Measurements from ENCODE around the gene LILRA6.
"Not testable (repeated sequence)": the region's sequence is repeated elsewhere in the genome, so short reads cannot be mapped to it uniquely, and the experiment has no call there.

LILRA6 gene

DNA sequence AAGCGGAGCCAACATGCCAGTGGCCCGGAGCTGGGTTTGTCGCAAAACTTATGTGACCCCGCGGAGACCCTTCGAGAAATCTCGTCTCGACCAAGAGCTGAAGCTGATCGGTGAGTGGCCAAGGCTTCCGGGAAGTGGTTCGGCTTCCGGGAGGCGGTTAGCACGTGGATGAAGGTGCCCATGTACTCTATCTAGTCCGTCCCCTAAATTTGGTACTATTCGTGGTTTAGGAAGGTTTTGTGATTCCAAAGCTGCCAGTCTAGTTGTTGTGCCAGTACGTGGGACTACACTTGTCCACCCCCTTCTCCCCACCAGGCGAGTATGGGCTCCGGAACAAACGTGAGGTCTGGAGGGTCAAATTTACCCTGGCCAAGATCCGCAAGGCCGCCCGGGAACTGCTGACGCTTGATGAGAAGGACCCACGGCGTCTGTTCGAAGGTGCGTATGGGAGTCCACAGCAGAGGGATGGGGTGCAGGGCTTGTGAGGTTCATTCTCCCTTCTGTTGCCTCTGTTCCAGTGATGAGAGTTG, 41.4 kb downstream of the LILRA6 start:
- TF ChIP-seq, protein P1, sequence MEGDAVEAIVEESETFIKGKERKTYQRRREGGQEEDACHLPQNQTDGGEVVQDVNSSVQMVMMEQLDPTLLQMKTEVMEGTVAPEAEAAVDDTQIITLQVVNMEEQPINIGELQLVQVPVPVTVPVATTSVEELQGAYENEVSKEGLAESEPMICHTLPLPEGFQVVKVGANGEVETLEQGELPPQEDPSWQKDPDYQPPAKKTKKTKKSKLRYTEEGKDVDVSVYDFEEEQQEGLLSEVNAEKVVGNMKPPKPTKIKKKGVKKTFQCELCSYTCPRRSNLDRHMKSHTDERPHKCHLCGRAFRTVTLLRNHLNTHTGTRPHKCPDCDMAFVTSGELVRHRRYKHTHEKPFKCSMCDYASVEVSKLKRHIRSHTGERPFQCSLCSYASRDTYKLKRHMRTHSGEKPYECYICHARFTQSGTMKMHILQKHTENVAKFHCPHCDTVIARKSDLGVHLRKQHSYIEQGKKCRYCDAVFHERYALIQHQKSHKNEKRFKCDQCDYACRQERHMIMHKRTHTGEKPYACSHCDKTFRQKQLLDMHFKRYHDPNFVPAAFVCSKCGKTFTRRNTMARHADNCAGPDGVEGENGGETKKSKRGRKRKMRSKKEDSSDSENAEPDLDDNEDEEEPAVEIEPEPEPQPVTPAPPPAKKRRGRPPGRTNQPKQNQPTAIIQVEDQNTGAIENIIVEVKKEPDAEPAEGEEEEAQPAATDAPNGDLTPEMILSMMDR (conservative IDR thresholded peaks at IDR 0.05; ENCODE audit: low read depth, low read length): no peak
- DNase-seq (ENCODE audit: low read depth): no peak
- H3K4me3 ChIP-seq (ENCODE audit: low read length): peak overlapping the region; percentile 94

DNA sequence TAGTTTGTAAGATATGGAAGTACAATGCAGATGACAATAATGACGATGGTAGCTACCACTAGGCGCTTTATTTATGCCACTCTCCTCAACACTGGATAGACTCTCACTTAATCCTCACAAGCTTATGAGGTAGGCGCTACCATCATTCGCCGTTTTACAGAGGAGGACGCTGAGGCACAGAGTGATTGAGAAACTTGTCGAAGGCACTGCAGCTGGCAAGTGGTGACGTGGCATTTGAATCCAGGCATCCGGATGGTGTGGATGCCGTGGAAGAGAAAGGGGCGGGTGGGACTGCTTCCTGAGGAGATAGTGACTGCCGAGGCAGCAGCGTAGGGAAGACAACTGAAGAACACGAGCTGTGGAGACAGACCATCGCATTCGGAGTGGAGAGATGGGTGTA, 43.2 kb downstream of the LILRA6 start:
- no peak overlapping the region for H3K4me3 ChIP-seq (ENCODE audit: low read length)
- no peak for DNase-seq (ENCODE audit: low read depth)
- TF ChIP-seq, protein P1 (conservative IDR thresholded peaks at IDR 0.05; ENCODE audit: low read depth, low read length): no peak

DNA sequence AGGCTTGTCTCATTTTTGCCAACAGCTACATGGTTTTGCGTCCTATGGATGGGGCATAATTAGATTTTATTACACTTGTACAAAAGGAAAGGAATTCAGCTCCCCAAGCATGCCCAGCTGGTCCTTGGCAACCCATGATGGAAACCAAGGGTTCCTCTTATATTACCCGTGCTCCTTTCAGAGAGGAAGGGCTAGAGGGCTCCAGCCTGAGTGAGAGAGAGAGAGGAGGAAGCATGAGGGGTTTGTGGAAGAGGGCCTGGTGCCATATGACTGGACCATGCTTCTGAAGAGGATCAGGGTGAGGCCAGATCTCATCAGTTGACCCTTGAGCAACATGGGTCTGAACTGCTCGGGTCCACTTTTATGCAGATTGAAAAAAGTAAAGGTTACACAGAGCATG, 45.5 kb downstream of the LILRA6 start:
- no peak for DNase-seq (ENCODE audit: low read depth)
- no peak overlapping the region for H3K4me3 ChIP-seq (ENCODE audit: low read length)
- TF ChIP-seq, protein P1 (conservative IDR thresholded peaks at IDR 0.05; ENCODE audit: low read depth, low read length): no peak

DNA sequence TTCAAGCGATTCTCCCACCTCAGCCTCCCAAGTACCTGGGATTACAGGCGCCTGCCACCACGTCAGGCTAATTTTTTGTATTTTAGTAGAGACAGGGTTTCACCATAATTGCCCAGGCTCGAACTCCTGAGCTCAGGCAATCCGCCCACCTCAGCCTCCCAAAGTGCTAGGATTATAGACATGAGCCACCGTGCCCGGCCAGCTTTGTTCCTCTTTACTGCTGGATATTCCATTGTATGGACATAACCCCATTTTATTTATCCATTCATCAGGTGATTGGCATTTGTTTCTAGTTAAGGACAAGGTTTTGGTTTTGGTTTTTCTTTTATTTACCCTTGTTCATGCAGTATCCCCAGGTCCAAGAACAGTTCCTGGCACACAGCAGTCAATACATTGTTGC, 46.1 kb downstream of the LILRA6 start:
- H3K4me3 ChIP-seq (ENCODE audit: low read length): no peak overlapping the region
- TF ChIP-seq, protein P1 (conservative IDR thresholded peaks at IDR 0.05; ENCODE audit: low read depth, low read length): no peak
- no peak for DNase-seq (ENCODE audit: low read depth)

DNA sequence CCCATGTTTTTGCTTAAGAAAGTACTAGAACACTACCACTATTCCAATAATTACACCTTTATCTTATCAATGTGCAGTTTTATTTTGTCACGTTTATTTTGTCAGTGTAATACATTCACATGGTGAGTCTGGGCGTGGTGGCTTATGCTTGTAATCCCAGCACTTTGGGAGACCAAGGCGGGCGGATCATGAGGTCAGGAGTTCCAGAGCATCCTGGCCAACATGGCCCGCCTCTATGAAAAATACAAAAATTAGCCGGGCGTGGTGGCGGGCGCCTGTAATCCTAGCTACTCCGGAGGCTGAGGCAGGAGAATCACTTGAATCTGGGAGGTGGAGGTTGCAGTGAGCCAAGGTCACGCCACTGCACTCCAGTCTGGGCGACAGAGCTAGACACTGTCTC, 48.1 kb downstream of the LILRA6 start:
- DNase-seq (ENCODE audit: low read depth); H3K4me3 ChIP-seq (ENCODE audit: low read length): not testable (repeated sequence)

DNA sequence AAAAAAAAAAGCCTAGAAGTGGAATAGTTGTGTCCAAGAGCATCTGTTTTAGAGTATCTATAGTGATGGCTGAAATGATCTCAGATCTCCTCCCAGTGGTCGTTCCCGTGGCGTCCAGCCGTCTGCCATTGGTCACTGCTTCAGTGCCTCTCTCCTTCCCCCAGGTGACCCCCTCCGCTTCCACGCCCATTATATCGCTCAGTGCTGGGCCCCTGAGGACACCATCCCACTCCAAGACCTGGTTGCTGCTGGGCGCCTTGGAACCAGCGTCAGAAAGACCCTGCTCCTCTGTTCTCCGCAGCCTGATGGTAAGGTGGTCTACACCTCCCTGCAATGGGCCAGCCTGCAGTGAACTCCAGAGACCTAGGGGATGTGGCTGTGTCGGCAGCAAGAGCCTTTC, 49.6 kb downstream of the LILRA6 start:
- no peak overlapping the region for H3K4me3 ChIP-seq (ENCODE audit: low read length)
- DNase-seq (ENCODE audit: low read depth): no peak
- TF ChIP-seq, protein P1 (conservative IDR thresholded peaks at IDR 0.05; ENCODE audit: low read depth, low read length): no peak

DNA sequence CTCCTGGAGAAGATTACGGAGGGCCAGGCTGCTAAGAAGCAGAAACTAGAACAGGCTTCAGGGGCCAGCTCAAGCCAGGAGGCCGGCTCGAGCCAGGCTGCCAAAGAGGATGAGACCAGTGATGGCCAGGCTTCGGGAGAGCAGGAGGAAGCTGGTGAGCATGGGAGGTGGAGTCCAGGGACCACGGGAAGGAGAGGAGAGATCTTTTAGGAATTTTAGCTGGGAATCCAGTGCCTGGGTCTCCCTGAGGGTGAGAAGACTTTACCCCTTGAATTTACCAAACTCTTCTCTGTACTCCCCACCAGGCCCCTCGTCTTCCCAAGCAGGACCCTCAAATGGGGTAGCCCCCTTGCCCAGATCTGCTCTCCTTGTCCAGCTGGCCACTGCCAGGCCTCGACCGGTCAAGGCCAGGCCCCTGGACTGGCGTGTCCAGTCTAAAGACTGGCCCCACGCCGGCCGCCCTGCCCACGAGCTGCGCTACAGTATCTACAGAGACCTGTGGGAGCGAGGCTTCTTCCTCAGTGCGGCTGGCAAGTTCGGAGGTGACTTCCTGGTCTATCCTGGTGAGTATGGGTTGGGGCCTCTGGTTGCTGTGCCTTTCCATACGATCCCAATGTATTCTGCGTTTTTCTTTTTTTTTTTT, 50.7 kb downstream of the LILRA6 start:
- DNase-seq (ENCODE audit: low read depth): no peak
- TF ChIP-seq, protein P1 (conservative IDR thresholded peaks at IDR 0.05; ENCODE audit: low read depth, low read length): no peak
- peak overlapping the region; percentile 76 for H3K4me3 ChIP-seq (ENCODE audit: low read length)

Measured in retinal pigment epithelial cell (primary cell).